Panc1 (cell line): Measurements from ENCODE around the gene POLK. TPM values are rescaled to one million over a fixed set of nuclear protein-coding genes. Genes with fewer than 3 reads are reported as not detected.
"Not testable (repeated sequence)": the region's sequence is repeated elsewhere in the genome, so short reads cannot be mapped to it uniquely, and the experiment has no call there.

Experiments used
- ATAC-seq: fragments of 200-7000 bp; cut with Tn5 transposase; 2 replicates; pipeline ENCODE4 v1.9.1; 2020; ENCODE audit warnings: mild to moderate bottlenecking, moderate library complexity
- BruUV-seq: library from RNA; stranded (reverse); fragments of 400-500 nt; replicated peaks from 2 replicates; lab custom pipeline; 2021; lab: Mats Ljungman, UMichigan
- CTCF ChIA-PET: fragments of 300-600 bp; sonication (Branson Sonifier 250); formaldehyde crosslinking; loops from one replicate; lab custom pipeline; 2022; ENCODE audit warnings: antibody characterized with exemption; lab: Charles Lee
- POLR2A ChIA-PET: fragments of 300-600 bp; sonication (Branson Sonifier 250); formaldehyde crosslinking; loops from one replicate; lab custom pipeline; 2022; ENCODE audit warnings: antibody characterized with exemption; lab: Charles Lee
- DNase-seq: peaks from one replicate; pipeline ENCODE4 v3.0.0-alpha.2; 2010; ENCODE audit warnings: low read depth, low spot score
- H3K27ac ChIP-seq: 2 replicates; pipeline ENCODE4 v1.5.1; 2011; ENCODE audit warnings: mild to moderate bottlenecking, low read length, inconsistent platforms
- H3K27me3 ChIP-seq: fragments of 200-500 bp; sonication (Bioruptor generic); 2 replicates; pipeline ENCODE4 v1.6.0; 2014; ENCODE audit warnings: low read length, inconsistent platforms; ENCODE audit not compliant: control insufficient read depth, insufficient read depth
- H3K36me3 ChIP-seq: fragments of 200-500 bp; sonication (Bioruptor generic); 2 replicates; pipeline ENCODE4 v1.5.1; 2014; ENCODE audit warnings: inconsistent platforms, mild to moderate bottlenecking, low read length, moderate library complexity; ENCODE audit not compliant: control insufficient read depth, insufficient read depth
- H3K4me1 ChIP-seq: 2 replicates; pipeline ENCODE4 v1.5.1; 2011; ENCODE audit warnings: inconsistent platforms, mild to moderate bottlenecking, low read length, moderate library complexity; ENCODE audit not compliant: control insufficient read depth, insufficient read depth
- H3K4me3 ChIP-seq, 2 experiments: 2 replicates each; pipeline ENCODE4 v1.5.1; 2011 to 2012; ENCODE audit warnings: low read depth in 2 of 2, low read length in 2 of 2, mild to moderate bottlenecking in 2 of 2, inconsistent platforms in 1 of 2, moderate library complexity in 1 of 2
- H3K9me3 ChIP-seq: fragments of 200-500 bp; sonication (Bioruptor generic); 2 replicates; pipeline ENCODE4 v1.5.1; 2014; ENCODE audit warnings: low read depth, mild to moderate bottlenecking, inconsistent platforms, low read length, moderate library complexity; ENCODE audit not compliant: control insufficient read depth, insufficient read depth
- CTCF ChIP-seq: fragments of 450-650 bp; IDR thresholded peaks from 2 replicates; pipeline ENCODE4 v1.5.1; 2017; ENCODE audit warnings: mild to moderate bottlenecking
- POLR2AphosphoS5 ChIP-seq: IDR thresholded peaks from 2 replicates; pipeline ENCODE4 v1.6.1; 2012; ENCODE audit warnings: mild to moderate bottlenecking, low read depth, low read length, moderate library complexity
- REST ChIP-seq, 2 experiments: IDR thresholded peaks; 2 replicates each; pipeline ENCODE4 v1.6.1; 2011 to 2012; ENCODE audit warnings: low read depth in 2 of 2, control low read depth in 1 of 2, low read length in 1 of 2, mild to moderate bottlenecking in 1 of 2, moderate library complexity in 1 of 2; ENCODE audit not compliant: insufficient read depth in 1 of 2
- SIN3A ChIP-seq: IDR thresholded peaks from 2 replicates; pipeline ENCODE4 v1.6.1; 2012; ENCODE audit warnings: low read depth, mild to moderate bottlenecking, low read length, moderate library complexity, borderline replicate concordance; ENCODE audit not compliant: insufficient read depth
- TCF7L2 ChIP-seq: IDR thresholded peaks from 2 replicates; pipeline ENCODE4 v1.6.1; 2011; ENCODE audit warnings: mild to moderate bottlenecking, low read depth, low read length, inconsistent platforms
- in situ Hi-C: cut with HindIII; loops from 2 replicates; pipeline ENCODE4 v1.10.0; 2016; ENCODE audit warnings: low sequenced_read_pairs, low pct_unique_long_range_greater_than_20kb
- intact Hi-C: fragments of 100-400 bp; cut with micrococcal nuclease; formaldehyde crosslinking; loops from one replicate; pipeline ENCODE4 v1.10.0; 2022; ENCODE audit not compliant: unreplicated experiment
- total RNA-seq: library from RNA; stranded (reverse); gene quantifications from one replicate; pipeline ENCODE4 v1.2.1, GENCODE V29; 2021; ENCODE audit not compliant: unreplicated experiment

The POLK gene
- total RNA-seq, 1 experiment from 2014 or later: 21.3 TPM

DNA sequence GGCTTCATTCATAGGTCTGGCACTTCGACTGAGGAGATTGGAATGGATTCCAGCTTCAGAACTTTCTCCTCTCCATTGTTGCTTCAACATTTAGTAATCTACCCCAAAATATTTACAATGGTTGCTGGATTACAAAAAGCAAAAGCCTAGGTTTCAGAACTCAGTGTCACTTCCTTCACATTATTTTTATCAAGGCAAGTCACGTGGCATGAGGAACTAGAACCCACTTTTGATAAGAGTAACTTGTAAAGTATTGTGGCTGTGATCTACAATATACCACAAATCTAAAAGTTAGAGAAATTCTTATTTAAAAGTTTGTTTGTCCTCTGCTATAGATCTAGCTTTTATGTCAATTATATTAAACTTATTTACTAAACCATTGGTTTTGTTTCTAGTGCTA, 59.9 kb downstream of the POLK start:
- Histone ChIP-seq H3K4me1 (peaks cover 23% of the 10 kb centered on the region), H3K9me3 (no peaks in the 10 kb centered on the region), H3K36me3 (peaks cover 2% of the 10 kb centered on the region; the same call in 1 of the 2 replicates), H3K4me3 (no peak overlapping the region), H3K27ac (no peak overlapping the region), H3K27me3 (no peaks in the 10 kb centered on the region)
- intact Hi-C loops (no loop called here), in situ Hi-C loops (no loop called here)
- TF ChIP-seq REST (IDR thresholded peaks at IDR 0.05; ENCODE audit: insufficient read depth in 1 of 2, low read depth in 2 of 2, low read length in 1 of 2): no peak
- no peak for TF ChIP-seq TCF7L2
- TF ChIP-seq SIN3A: no peak
- no peak for TF ChIP-seq CTCF
- no peak for TF ChIP-seq POLR2AphosphoS5
- ATAC-seq: no peak
- ChIA-PET CTCF (no interaction called here), POLR2A (interaction anchor here (0.6 kb wide), 1 partner anchor 8 kb away, joined by 3 read pairs; no protein-coding TSS in a partner anchor)
- no peak for DNase-seq
- BruUV-seq: no TSS peak

DNA sequence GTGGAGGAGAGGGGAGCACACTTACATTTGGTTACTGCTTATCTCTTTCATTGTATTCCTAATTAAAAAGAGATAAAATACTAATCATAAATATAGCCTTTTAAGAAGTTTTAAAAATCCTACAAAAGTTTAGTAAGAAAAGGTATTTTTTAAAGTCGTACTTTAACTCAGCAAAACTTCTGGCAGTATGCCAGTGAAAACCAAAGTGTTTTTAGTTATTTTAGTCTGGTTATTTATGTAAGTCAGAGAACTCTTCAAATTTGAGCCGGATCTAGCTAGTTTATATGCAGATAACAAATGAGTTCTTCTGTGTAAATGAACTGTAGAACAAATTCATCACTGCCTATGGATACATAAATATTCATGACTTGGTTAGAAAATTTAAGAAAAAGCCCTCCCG, 63.1 kb downstream of the POLK start:
- in situ Hi-C loops (no loop called here), intact Hi-C loops (no loop called here)
- ChIA-PET POLR2A (no interaction called here), CTCF (no interaction called here)
- Histone ChIP-seq H3K9me3 (no peaks in the 10 kb centered on the region), H3K36me3 (peaks cover 5% of the 10 kb centered on the region; the same call in 1 of the 2 replicates), H3K4me3 (no peak overlapping the region), H3K27ac (no peak overlapping the region), H3K4me1 (no peaks in the 10 kb centered on the region; the same call in 1 of the 2 replicates), H3K27me3 (no peaks in the 10 kb centered on the region)
- DNase-seq: no peak
- TF ChIP-seq TCF7L2 (no peak), POLR2AphosphoS5 (no peak), CTCF (no peak), REST (IDR thresholded peaks at IDR 0.05; ENCODE audit: insufficient read depth in 1 of 2, low read depth in 2 of 2, low read length in 1 of 2) (no peak), SIN3A (no peak)
- no peak for ATAC-seq
- BruUV-seq: no TSS peak

GRCh38 chr5:75578280-75578679, 66.6 kb downstream of the POLK start:
- intact Hi-C loops, in situ Hi-C loops, H3K27me3 ChIP-seq, ATAC-seq, H3K27ac ChIP-seq, H3K4me3 ChIP-seq, DNase-seq, POLR2A ChIA-PET, CTCF ChIA-PET, H3K9me3 ChIP-seq, BruUV-seq, H3K4me1 ChIP-seq: not testable (repeated sequence)
- H3K36me3 ChIP-seq: peaks cover 21% of the 10 kb centered on the region
